NT2/D1 (cell line): ENCODE data around the gene PARD3.

Experiments
- DNase-seq: peaks from one replicate; pipeline ENCODE4 v3.0.0-alpha.2; 2011; ENCODE audit warnings: low read depth, low spot score
- H3K27me3 ChIP-seq: 2 replicates; pipeline ENCODE4 v1.6.0; 2011; ENCODE audit warnings: mild to moderate bottlenecking; ENCODE audit not compliant: insufficient read length, insufficient read depth
- H3K36me3 ChIP-seq: 2 replicates; pipeline ENCODE4 v1.6.1; 2011; ENCODE audit warnings: mild to moderate bottlenecking, low read length, mixed read lengths; ENCODE audit not compliant: insufficient read depth, insufficient read length
- H3K4me1 ChIP-seq: 2 replicates; pipeline ENCODE4 v1.5.1; 2011; ENCODE audit not compliant: insufficient read depth, insufficient read length
- H3K4me3 ChIP-seq: 2 replicates; pipeline ENCODE4 v1.5.1; 2011; ENCODE audit warnings: low read depth; ENCODE audit not compliant: insufficient read length
- H3K9ac ChIP-seq: 2 replicates; pipeline ENCODE4 v1.6.0; 2011; ENCODE audit warnings: low read depth; ENCODE audit not compliant: insufficient read length
- H3K9me3 ChIP-seq: 2 replicates; pipeline ENCODE4 v1.5.1; 2011; ENCODE audit warnings: mild to moderate bottlenecking, low read length; ENCODE audit not compliant: insufficient read depth
- SUZ12 ChIP-seq: IDR thresholded peaks from 2 replicates; pipeline ENCODE4 v1.6.1; 2011; ENCODE audit not compliant: insufficient read length, insufficient read depth; ENCODE audit errors: extremely low read depth
- YY1 ChIP-seq: IDR thresholded peaks from 2 replicates; pipeline ENCODE4 v1.6.1; 2011; ENCODE audit not compliant: insufficient read length, insufficient read depth
- ZNF274 ChIP-seq: IDR thresholded peaks from 2 replicates; pipeline ENCODE4 v1.6.1; 2011; ENCODE audit warnings: mild to moderate bottlenecking, low read depth, low read length

Gene PARD3

GRCh38 chr10:34655286-34656170, 159.6 kb downstream of the PARD3 start:
- Histone ChIP-seq H3K9ac (no peak overlapping the region), H3K9me3 (no peaks in the 10 kb centered on the region), H3K36me3 (no peaks in the 10 kb centered on the region), H3K4me3 (no peak overlapping the region), H3K27me3 (no peaks in the 10 kb centered on the region), H3K4me1 (peaks cover 10% of the 10 kb centered on the region)
- DNase-seq: peak; percentile 71
- TF ChIP-seq SUZ12 (no peak), YY1 (no peak), ZNF274 (no peak)

- Histone ChIP-seq H3K27me3 (no peaks in the 10 kb centered on the region), H3K36me3 (no peaks in the 10 kb centered on the region), H3K4me3 (no peak overlapping the region), H3K4me1 (peaks cover 10% of the 10 kb centered on the region), H3K9me3 (no peaks in the 10 kb centered on the region), H3K9ac (no peak overlapping the region)
- no peak for DNase-seq
- no peak for TF ChIP-seq ZNF274
- no peak for TF ChIP-seq SUZ12
- no peak for TF ChIP-seq YY1
Measured at GRCh38 chr10:34654211-34654610, 160.9 kb downstream of the PARD3 start.

GRCh38 chr10:34653530-34653929, 161.6 kb downstream of the PARD3 start:
- peaks cover 10% of the 10 kb centered on the region for H3K4me1 ChIP-seq
- no peak for DNase-seq
- H3K4me3 ChIP-seq: no peak overlapping the region
- H3K27me3 ChIP-seq: no peaks in the 10 kb centered on the region
- H3K36me3 ChIP-seq: no peaks in the 10 kb centered on the region
- no peak for TF ChIP-seq YY1
- TF ChIP-seq SUZ12: no peak
- TF ChIP-seq ZNF274: no peak
- no peak overlapping the region for H3K9ac ChIP-seq
- no peaks in the 10 kb centered on the region for H3K9me3 ChIP-seq

- Histone ChIP-seq H3K36me3 (no peaks in the 10 kb centered on the region), H3K4me1 (peaks cover 10% of the 10 kb centered on the region), H3K27me3 (no peaks in the 10 kb centered on the region), H3K4me3 (no peak overlapping the region), H3K9ac (no peak overlapping the region), H3K9me3 (no peaks in the 10 kb centered on the region)
- DNase-seq: no peak
- TF ChIP-seq ZNF274: no peak
- TF ChIP-seq SUZ12: no peak
- no peak for TF ChIP-seq YY1
Measured at GRCh38 chr10:34651416-34652195, 163.5 kb downstream of the PARD3 start.

GRCh38 chr10:34650156-34650555, 164.9 kb downstream of the PARD3 start:
- H3K36me3 ChIP-seq: no peaks in the 10 kb centered on the region
- DNase-seq: no peak
- H3K4me1 ChIP-seq: peaks cover 10% of the 10 kb centered on the region
- TF ChIP-seq YY1 (no peak), SUZ12 (no peak), ZNF274 (no peak)
- no peaks in the 10 kb centered on the region for H3K9me3 ChIP-seq
- no peak overlapping the region for H3K4me3 ChIP-seq
- no peaks in the 10 kb centered on the region for H3K27me3 ChIP-seq
- H3K9ac ChIP-seq: no peak overlapping the region

- no peaks in the 10 kb centered on the region for H3K27me3 ChIP-seq
- TF ChIP-seq YY1 (no peak), ZNF274 (no peak), SUZ12 (no peak)
- H3K9ac ChIP-seq: no peak overlapping the region
- no peak overlapping the region for H3K4me3 ChIP-seq
- no peaks in the 10 kb centered on the region for H3K36me3 ChIP-seq
- no peak for DNase-seq
- H3K4me1 ChIP-seq: peaks cover 10% of the 10 kb centered on the region
- no peaks in the 10 kb centered on the region for H3K9me3 ChIP-seq
Measured at GRCh38 chr10:34649385-34649784, 165.7 kb downstream of the PARD3 start.

GRCh38 chr10:34648919-34649318, 166.2 kb downstream of the PARD3 start:
- no peak for TF ChIP-seq YY1
- no peak for TF ChIP-seq ZNF274
- no peak for TF ChIP-seq SUZ12
- no peak overlapping the region for H3K9ac ChIP-seq
- DNase-seq: no peak
- no peaks in the 10 kb centered on the region for H3K9me3 ChIP-seq
- no peaks in the 10 kb centered on the region for H3K36me3 ChIP-seq
- no peaks in the 10 kb centered on the region for H3K27me3 ChIP-seq
- peaks cover 10% of the 10 kb centered on the region for H3K4me1 ChIP-seq
- no peak overlapping the region for H3K4me3 ChIP-seq
